ENCODE results near the gene ATG13. TPM values are rescaled to one million over a fixed set of nuclear protein-coding genes. Genes with fewer than 3 reads are reported as not detected.
A peak's percentile ranks its signal among the peaks of the same experiment; 100 is the strongest.

The ATG13 gene
- total and polyA plus RNA-seq, 4 donors: 36.3 to 49.9 (median 41.2) TPM

GRCh38 chr11:46593550-46594373 lies 23.6 kb upstream of the ATG13 start, which contains the start of gene AMBRA1:
Gene AMBRA1 (minus strand): TSS chr11:46594023. CDS start chr11:46548380, 45,643 bp downstream.
- H3K9me3 ChIP-seq (ENCODE audit: control insufficient read depth in 4 of 4, low read length in 3 of 4): no peaks in the 10 kb centered on the region
- TF ChIP-seq JUND (IDR thresholded peaks at IDR 0.05) (peak; percentile 29 to 70), NR2F2 (IDR thresholded peaks at IDR 0.05) (no peak), EGR1 (IDR thresholded peaks at IDR 0.05; ENCODE audit: low read depth in 2 of 2) (no peak), FOXA2 (IDR thresholded peaks at IDR 0.05) (no peak), SP1 (IDR thresholded peaks at IDR 0.05) (peak; percentile 87), REST (IDR thresholded peaks at IDR 0.05) (peak; percentile 63), FOXA1 (IDR thresholded peaks at IDR 0.05) (no peak), CTCF (IDR thresholded peaks at IDR 0.05; ENCODE audit: low read depth, low read length, missing input control) (no peak), YY1 (IDR thresholded peaks at IDR 0.05) (peak; percentile 92), HNF4A (conservative IDR thresholded peaks at IDR 0.05) (peak; percentile 65 to 85), MAX (IDR thresholded peaks at IDR 0.05) (peak; percentile 69), RAD21 (IDR thresholded peaks at IDR 0.05) (peak; percentile 31 to 39), TAF1 (conservative IDR thresholded peaks at IDR 0.05) (peak; percentile 29), HNF4G (IDR thresholded peaks at IDR 0.05) (peak; percentile 23), GABPA (IDR thresholded peaks at IDR 0.05 in 1 of 2, conservative IDR thresholded peaks at IDR 0.05 in 1 of 2) (peak in 1 of 2 donors; percentile 62), RXRA (IDR thresholded peaks at IDR 0.05) (peak; percentile 77 to 86)
- TF ChIP-seq, protein P1, sequence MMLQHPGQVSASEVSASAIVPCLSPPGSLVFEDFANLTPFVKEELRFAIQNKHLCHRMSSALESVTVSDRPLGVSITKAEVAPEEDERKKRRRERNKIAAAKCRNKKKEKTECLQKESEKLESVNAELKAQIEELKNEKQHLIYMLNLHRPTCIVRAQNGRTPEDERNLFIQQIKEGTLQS (IDR thresholded peaks at IDR 0.05): no peak
- TF ChIP-seq, protein P2, sequence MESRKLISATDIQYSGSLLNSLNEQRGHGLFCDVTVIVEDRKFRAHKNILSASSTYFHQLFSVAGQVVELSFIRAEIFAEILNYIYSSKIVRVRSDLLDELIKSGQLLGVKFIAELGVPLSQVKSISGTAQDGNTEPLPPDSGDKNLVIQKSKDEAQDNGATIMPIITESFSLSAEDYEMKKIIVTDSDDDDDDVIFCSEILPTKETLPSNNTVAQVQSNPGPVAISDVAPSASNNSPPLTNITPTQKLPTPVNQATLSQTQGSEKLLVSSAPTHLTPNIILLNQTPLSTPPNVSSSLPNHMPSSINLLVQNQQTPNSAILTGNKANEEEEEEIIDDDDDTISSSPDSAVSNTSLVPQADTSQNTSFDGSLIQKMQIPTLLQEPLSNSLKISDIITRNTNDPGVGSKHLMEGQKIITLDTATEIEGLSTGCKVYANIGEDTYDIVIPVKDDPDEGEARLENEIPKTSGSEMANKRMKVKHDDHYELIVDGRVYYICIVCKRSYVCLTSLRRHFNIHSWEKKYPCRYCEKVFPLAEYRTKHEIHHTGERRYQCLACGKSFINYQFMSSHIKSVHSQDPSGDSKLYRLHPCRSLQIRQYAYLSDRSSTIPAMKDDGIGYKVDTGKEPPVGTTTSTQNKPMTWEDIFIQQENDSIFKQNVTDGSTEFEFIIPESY (IDR thresholded peaks at IDR 0.05): peak; percentile 43
- peak within 1 kb of the TSS; percentile 83 to 89 for H3K9ac ChIP-seq (ENCODE audit: low read depth in 1 of 2, low read length in 2 of 2)
- WGBS: 1% methylated on average over 54 of the region's 54 CpGs
- peak within 1 kb of the TSS; percentile 43 to 53 for H3K27ac ChIP-seq (ENCODE audit: low read depth in 1 of 2, low read length in 2 of 2)
- DNase-seq (ENCODE audit: low spot score): peak; percentile 93
- H3K4me1 ChIP-seq (ENCODE audit: control insufficient read depth in 4 of 4, insufficient read depth in 4 of 4, low read length in 3 of 4): peaks cover 6 to 40% (median 23%) of the 10 kb centered on the region in 4 donors
- H3K27me3 ChIP-seq (ENCODE audit: control insufficient read depth in 4 of 4, insufficient read depth in 4 of 4, low read length in 3 of 4): no peaks in the 10 kb centered on the region
- H3K4me3 ChIP-seq (ENCODE audit: low read depth in 1 of 3, low read length in 3 of 3): peak within 1 kb of the TSS; percentile 84 to 96 (median 90)
- H3K36me3 ChIP-seq (ENCODE audit: control insufficient read depth in 4 of 4, insufficient read depth in 3 of 4, low read depth in 1 of 4, low read length in 3 of 4): no peaks in the 10 kb centered on the region

Data from liver (tissue), 9 donors.